HEK293 (cell line): ENCODE data around the gene CLEC1A.

Experiments used
- CTCF ChIA-PET: fragments of 350-600 bp; formaldehyde crosslinking; extraction: SDS; loops from one replicate; lab custom pipeline; 2021; ENCODE audit warnings: antibody characterized with exemption; lab: Yijun Ruan, JAX
- POLR2A ChIA-PET: fragments of 300-600 bp; formaldehyde crosslinking; extraction: SDS; loops from one replicate; lab custom pipeline; 2020; ENCODE audit warnings: antibody characterized with exemption, inconsistent platforms; lab: Yijun Ruan, JAX
- H3K27ac ChIP-seq: fragments of 200-500 bp; sonication (Bioruptor generic); 2 replicates; pipeline ENCODE4 v1.5.1; 2014; ENCODE audit warnings: low read depth, low read length, control low read depth, inconsistent platforms; ENCODE audit errors: extremely low read depth
- H3K36me3 ChIP-seq, 2 experiments: fragments of 200-500 bp in 1 of 2; sonication (Bioruptor generic) in 1 of 2; 1 replicate in 1 of 2; 2 replicates in 1 of 2; pipeline ENCODE4 v1.5.1; 2014 to 2017; ENCODE audit warnings: inconsistent platforms in 2 of 2, low read length in 2 of 2; ENCODE audit not compliant: control insufficient read depth in 2 of 2, insufficient read depth in 1 of 2
- H3K4me1 ChIP-seq: fragments of 200-500 bp; sonication (Bioruptor generic); 2 replicates; pipeline ENCODE4 v1.5.1; 2014; ENCODE audit warnings: mild to moderate bottlenecking, low read length, inconsistent platforms; ENCODE audit not compliant: control insufficient read depth, insufficient read depth
- H3K4me3 ChIP-seq: 2 replicates; pipeline ENCODE4 v1.5.1; 2011; ENCODE audit warnings: low read depth, mild to moderate bottlenecking, control low read depth, low read length, moderate library complexity
- H3K9me3 ChIP-seq: fragments of 200-500 bp; sonication (Bioruptor generic); 2 replicates; pipeline ENCODE4 v1.5.1; 2014; ENCODE audit warnings: low read depth, low read length, inconsistent platforms; ENCODE audit not compliant: control insufficient read depth, insufficient read depth
- AEBP2 ChIP-seq: fragments of 450-650 bp; formaldehyde crosslinking; IDR thresholded peaks from 2 replicates; pipeline ENCODE4 v1.5.1; 2016; ENCODE audit warnings: missing biosample characterization, missing genetic modification characterization, borderline replicate concordance
- HIC1 ChIP-seq: fragments of 450-650 bp; formaldehyde crosslinking; IDR thresholded peaks from 2 replicates; pipeline ENCODE4 v1.5.1; 2016; ENCODE audit warnings: missing biosample characterization, missing genetic modification characterization
- KLF1 ChIP-seq: fragments of 450-650 bp; formaldehyde crosslinking; IDR thresholded peaks from 2 replicates; pipeline ENCODE4 v1.5.1; 2016; ENCODE audit warnings: missing biosample characterization, missing genetic modification characterization
- PRDM6 ChIP-seq: fragments of 450-650 bp; formaldehyde crosslinking; IDR thresholded peaks from 2 replicates; pipeline ENCODE4 v1.5.1; 2017; ENCODE audit warnings: missing biosample characterization, missing genetic modification characterization
- SCRT1 ChIP-seq: fragments of 450-650 bp; formaldehyde crosslinking; IDR thresholded peaks from 2 replicates; pipeline ENCODE4 v1.5.1; 2016; ENCODE audit warnings: missing biosample characterization, missing genetic modification characterization, borderline replicate concordance
- ZBTB6 ChIP-seq: fragments of 450-650 bp; formaldehyde crosslinking; IDR thresholded peaks from 2 replicates; pipeline ENCODE4 v1.5.1; 2017; ENCODE audit warnings: missing biosample characterization, missing genetic modification characterization
- ZNF114 ChIP-seq: fragments of 450-650 bp; formaldehyde crosslinking; IDR thresholded peaks from 2 replicates; pipeline ENCODE4 v1.5.0; 2017; ENCODE audit warnings: missing biosample characterization, missing genetic modification characterization
- ZNF248 ChIP-seq: fragments of 450-650 bp; formaldehyde crosslinking; IDR thresholded peaks from 2 replicates; pipeline ENCODE4 v1.5.1; 2017; ENCODE audit warnings: missing biosample characterization, missing genetic modification characterization
- ZNF266 ChIP-seq: fragments of 450-650 bp; formaldehyde crosslinking; IDR thresholded peaks from 2 replicates; pipeline ENCODE4 v1.5.1; 2016; ENCODE audit warnings: missing biosample characterization, missing genetic modification characterization, low read depth
- ZNF324 ChIP-seq: fragments of 450-650 bp; formaldehyde crosslinking; IDR thresholded peaks from 2 replicates; pipeline ENCODE4 v1.5.1; 2016; ENCODE audit warnings: missing biosample characterization, missing genetic modification characterization
- ZNF350 ChIP-seq: fragments of 450-650 bp; formaldehyde crosslinking; IDR thresholded peaks from 2 replicates; pipeline ENCODE4 v1.5.0; 2017; ENCODE audit warnings: missing biosample characterization, mild to moderate bottlenecking, missing genetic modification characterization
- ZNF473 ChIP-seq: fragments of 450-650 bp; formaldehyde crosslinking; IDR thresholded peaks from 2 replicates; pipeline ENCODE4 v1.5.1; 2017; ENCODE audit warnings: missing biosample characterization, missing genetic modification characterization
- ZNF514 ChIP-seq: fragments of 450-650 bp; formaldehyde crosslinking; IDR thresholded peaks from 2 replicates; pipeline ENCODE4 v1.5.1; 2016; ENCODE audit warnings: missing biosample characterization, missing genetic modification characterization
- ZNF558 ChIP-seq: fragments of 450-650 bp; formaldehyde crosslinking; IDR thresholded peaks from 2 replicates; pipeline ENCODE4 v1.5.1; 2016; ENCODE audit warnings: missing biosample characterization, missing genetic modification characterization
- ZNF571 ChIP-seq: fragments of 450-650 bp; formaldehyde crosslinking; IDR thresholded peaks from 2 replicates; pipeline ENCODE4 v1.5.0; 2017; ENCODE audit warnings: missing biosample characterization, missing genetic modification characterization
- ZNF658 ChIP-seq: fragments of 450-650 bp; formaldehyde crosslinking; IDR thresholded peaks from 2 replicates; pipeline ENCODE4; 2016; ENCODE audit warnings: missing biosample characterization, missing genetic modification characterization
- ZNF76 ChIP-seq: fragments of 450-650 bp; formaldehyde crosslinking; IDR thresholded peaks from 2 replicates; pipeline ENCODE4; 2016; ENCODE audit warnings: low read depth, missing biosample characterization, missing genetic modification characterization, borderline replicate concordance
- ZNF776 ChIP-seq: fragments of 450-650 bp; formaldehyde crosslinking; IDR thresholded peaks from 2 replicates; pipeline ENCODE4 v1.5.0; 2017; ENCODE audit warnings: missing biosample characterization, missing genetic modification characterization, borderline replicate concordance
- TF ChIP-seq, protein P1 (sequence below): fragments of 450-650 bp; formaldehyde crosslinking; IDR thresholded peaks from 2 replicates; pipeline ENCODE4 v1.5.1; 2016; ENCODE audit warnings: missing biosample characterization, missing genetic modification characterization
- TF ChIP-seq, protein P2 (sequence below): fragments of 450-650 bp; formaldehyde crosslinking; IDR thresholded peaks from 2 replicates; pipeline ENCODE4 v1.5.1; 2016; ENCODE audit warnings: missing biosample characterization, missing genetic modification characterization
- TF ChIP-seq, protein P3 (sequence below): fragments of 450-650 bp; formaldehyde crosslinking; IDR thresholded peaks from 2 replicates; pipeline ENCODE4 v1.5.1; 2017; ENCODE audit warnings: missing biosample characterization, missing genetic modification characterization

The CLEC1A gene

DNA sequence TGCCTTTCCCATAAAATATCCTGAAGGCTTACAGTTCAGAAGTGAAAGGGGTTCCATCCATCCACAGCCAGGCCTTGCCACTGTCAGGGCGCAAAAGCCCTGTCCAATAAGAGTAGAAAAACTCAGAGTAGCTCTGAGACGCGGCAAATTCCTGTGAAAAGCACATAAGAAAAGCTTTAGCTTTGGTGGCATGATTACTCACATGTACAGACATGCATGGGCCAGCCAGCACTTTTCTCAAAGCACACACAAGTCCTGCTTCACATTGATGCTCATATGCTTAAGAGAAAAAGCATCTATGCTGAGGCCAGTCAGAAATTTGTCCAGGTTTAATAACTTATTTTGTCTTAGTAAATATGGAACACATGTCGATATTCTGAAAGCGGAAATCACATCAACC lies 25.5 kb downstream of the CLEC1A start:
- no peak overlapping the region for H3K27ac ChIP-seq
- no peak overlapping the region for H3K4me3 ChIP-seq
- ChIA-PET POLR2A (no interaction called here), CTCF (interaction anchor here (0.6 kb wide), 1 partner anchor 70 kb away, joined by 4 read pairs; no protein-coding TSS in a partner anchor)
- H3K36me3 ChIP-seq, result no peaks in the 10 kb centered on the region
- no peaks in the 10 kb centered on the region for H3K9me3 ChIP-seq
- TF ChIP-seq, protein P1, sequence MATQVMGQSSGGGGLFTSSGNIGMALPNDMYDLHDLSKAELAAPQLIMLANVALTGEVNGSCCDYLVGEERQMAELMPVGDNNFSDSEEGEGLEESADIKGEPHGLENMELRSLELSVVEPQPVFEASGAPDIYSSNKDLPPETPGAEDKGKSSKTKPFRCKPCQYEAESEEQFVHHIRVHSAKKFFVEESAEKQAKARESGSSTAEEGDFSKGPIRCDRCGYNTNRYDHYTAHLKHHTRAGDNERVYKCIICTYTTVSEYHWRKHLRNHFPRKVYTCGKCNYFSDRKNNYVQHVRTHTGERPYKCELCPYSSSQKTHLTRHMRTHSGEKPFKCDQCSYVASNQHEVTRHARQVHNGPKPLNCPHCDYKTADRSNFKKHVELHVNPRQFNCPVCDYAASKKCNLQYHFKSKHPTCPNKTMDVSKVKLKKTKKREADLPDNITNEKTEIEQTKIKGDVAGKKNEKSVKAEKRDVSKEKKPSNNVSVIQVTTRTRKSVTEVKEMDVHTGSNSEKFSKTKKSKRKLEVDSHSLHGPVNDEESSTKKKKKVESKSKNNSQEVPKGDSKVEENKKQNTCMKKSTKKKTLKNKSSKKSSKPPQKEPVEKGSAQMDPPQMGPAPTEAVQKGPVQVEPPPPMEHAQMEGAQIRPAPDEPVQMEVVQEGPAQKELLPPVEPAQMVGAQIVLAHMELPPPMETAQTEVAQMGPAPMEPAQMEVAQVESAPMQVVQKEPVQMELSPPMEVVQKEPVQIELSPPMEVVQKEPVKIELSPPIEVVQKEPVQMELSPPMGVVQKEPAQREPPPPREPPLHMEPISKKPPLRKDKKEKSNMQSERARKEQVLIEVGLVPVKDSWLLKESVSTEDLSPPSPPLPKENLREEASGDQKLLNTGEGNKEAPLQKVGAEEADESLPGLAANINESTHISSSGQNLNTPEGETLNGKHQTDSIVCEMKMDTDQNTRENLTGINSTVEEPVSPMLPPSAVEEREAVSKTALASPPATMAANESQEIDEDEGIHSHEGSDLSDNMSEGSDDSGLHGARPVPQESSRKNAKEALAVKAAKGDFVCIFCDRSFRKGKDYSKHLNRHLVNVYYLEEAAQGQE (tag by site-specific recombination), result no peak
- TF ChIP-seq PRDM6 (no peak), KLF1 (no peak), ZNF248 (no peak), ZNF558 (tag by site-specific recombination) (no peak), ZNF571 (tag by site-specific recombination) (no peak), ZNF76 (tag by site-specific recombination) (no peak), ZNF350 (tag by site-specific recombination) (no peak), ZNF266 (tag by site-specific recombination) (no peak), ZBTB6 (tag by site-specific recombination) (no peak), ZNF658 (tag by site-specific recombination) (no peak), ZNF473 (no peak), ZNF776 (tag by site-specific recombination) (no peak), ZNF514 (tag by site-specific recombination) (no peak)
- TF ChIP-seq, protein P2, sequence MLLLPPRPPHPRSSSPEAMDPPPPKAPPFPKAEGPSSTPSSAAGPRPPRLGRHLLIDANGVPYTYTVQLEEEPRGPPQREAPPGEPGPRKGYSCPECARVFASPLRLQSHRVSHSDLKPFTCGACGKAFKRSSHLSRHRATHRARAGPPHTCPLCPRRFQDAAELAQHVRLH (tag by site-specific recombination), result no peak
- TF ChIP-seq, protein P3, sequence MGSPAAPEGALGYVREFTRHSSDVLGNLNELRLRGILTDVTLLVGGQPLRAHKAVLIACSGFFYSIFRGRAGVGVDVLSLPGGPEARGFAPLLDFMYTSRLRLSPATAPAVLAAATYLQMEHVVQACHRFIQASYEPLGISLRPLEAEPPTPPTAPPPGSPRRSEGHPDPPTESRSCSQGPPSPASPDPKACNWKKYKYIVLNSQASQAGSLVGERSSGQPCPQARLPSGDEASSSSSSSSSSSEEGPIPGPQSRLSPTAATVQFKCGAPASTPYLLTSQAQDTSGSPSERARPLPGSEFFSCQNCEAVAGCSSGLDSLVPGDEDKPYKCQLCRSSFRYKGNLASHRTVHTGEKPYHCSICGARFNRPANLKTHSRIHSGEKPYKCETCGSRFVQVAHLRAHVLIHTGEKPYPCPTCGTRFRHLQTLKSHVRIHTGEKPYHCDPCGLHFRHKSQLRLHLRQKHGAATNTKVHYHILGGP (tag by site-specific recombination), result no peak
- TF ChIP-seq, all 188 proteins: peak for 0
- no peaks in the 10 kb centered on the region for H3K4me1 ChIP-seq

DNA sequence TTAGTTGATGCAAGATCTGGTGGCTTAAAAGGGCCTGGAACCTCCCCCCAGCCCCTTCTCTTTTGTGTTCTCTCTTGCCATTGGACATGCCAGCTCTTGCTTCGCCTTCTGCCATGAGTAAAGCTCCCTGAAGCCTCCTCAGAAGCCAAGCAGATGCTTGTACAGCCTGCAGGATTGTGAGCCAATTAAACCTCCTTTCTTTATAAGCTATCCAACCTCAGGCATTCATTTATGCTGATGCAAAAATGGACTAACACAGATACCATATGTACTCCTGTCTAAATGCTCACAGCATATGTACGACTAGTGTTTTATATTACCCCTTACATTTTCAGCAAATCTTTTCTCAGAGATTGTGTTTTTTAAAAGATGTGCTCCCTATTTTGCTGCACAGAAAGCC lies 26.7 kb downstream of the CLEC1A start:
- Histone ChIP-seq H3K4me3 (no peak overlapping the region), H3K36me3 (no peaks in the 10 kb centered on the region), H3K27ac (no peak overlapping the region), H3K4me1 (no peaks in the 10 kb centered on the region), H3K9me3 (no peaks in the 10 kb centered on the region)
- TF ChIP-seq SCRT1 (tag by site-specific recombination) (no peak), HIC1 (tag by site-specific recombination) (no peak), AEBP2 (tag by site-specific recombination) (no peak), ZNF114 (tag by site-specific recombination) (no peak), ZNF324 (tag by site-specific recombination) (no peak)
- CTCF ChIA-PET, result no interaction called here
- POLR2A ChIA-PET, result no interaction called here
